Activated CD8-positive, alpha-beta memory T cell treated with anti-CD3 and anti-CD28 coated beads, Interleukin-2, amount 10 ng/mL, durations not matched to agents 7 days and 5 days (primary cell): Measurements from ENCODE around the gene TGOLN2. TPM values are rescaled to one million over a fixed set of nuclear protein-coding genes. Genes with fewer than 3 reads are reported as not detected.
A peak's percentile ranks its signal among the peaks of the same experiment; 100 is the strongest.
"Not testable (repeated sequence)": the region's sequence is repeated elsewhere in the genome, so short reads cannot be mapped to it uniquely, and the experiment has no call there.

Source experiments
- ATAC-seq: fragments of 150-1000 bp; cut with Tn5 transposase; one replicate; pipeline ENCODE4 v1.10.0; 2021; ENCODE audit warnings: moderate library complexity
- CTCF ChIA-PET: fragments of 350-600 bp; sonication (Branson Sonifier 250); formaldehyde crosslinking; loops from one replicate; lab custom pipeline; 2021; ENCODE audit warnings: antibody characterized with exemption; lab: Charles Lee
- DNase-seq: peaks from one replicate; pipeline ENCODE4 v3.0.0-alpha.2; 2020
- H3K27ac Mint-ChIP-seq: one replicate; pipeline ENCODE4 v1.8.0; 2021; ENCODE audit warnings: mild to moderate bottlenecking, mixed read lengths
- H3K27me3 Mint-ChIP-seq: one replicate; pipeline ENCODE4 v1.8.0; 2021; ENCODE audit warnings: mixed read lengths
- H3K36me3 Mint-ChIP-seq: one replicate; pipeline ENCODE4 v1.8.0; 2021; ENCODE audit warnings: mild to moderate bottlenecking, mixed read lengths
- H3K4me1 Mint-ChIP-seq: one replicate; pipeline ENCODE4 v1.8.0; 2021; ENCODE audit warnings: mixed read lengths
- H3K4me3 Mint-ChIP-seq: one replicate; pipeline ENCODE4 v1.8.0; 2021; ENCODE audit warnings: mild to moderate bottlenecking, moderate library complexity, mixed read lengths
- H3K9me3 Mint-ChIP-seq: one replicate; pipeline ENCODE4 v1.8.0; 2022; ENCODE audit warnings: low read depth, mixed read lengths
- total RNA-seq, 2 experiments: library from RNA; stranded (reverse); gene quantifications; one replicate each; pipeline ENCODE4 v1.2.3, GENCODE V29; 2021

The TGOLN2 gene
- total RNA-seq, 2 experiments from 2014 or later, result 109 to 116 TPM

- CTCF ChIA-PET, result interaction anchor here (0.7 to 2.7 kb wide), 6 partner anchors 9 to 198 kb away, joined by 3 to 11 read pairs (median 3); partner anchors contain the start of gene TGOLN2
- peak; percentile 99 for ATAC-seq
- Mint-ChIP-seq H3K36me3 (peaks cover 33% of the 10 kb centered on the region), H3K9me3 (no peaks in the 10 kb centered on the region), H3K4me3 (peak within 1 kb of the TSS; percentile 97), H3K27me3 (no peaks in the 10 kb centered on the region), H3K4me1 (peaks cover 44% of the 10 kb centered on the region), H3K27ac (peak within 1 kb of the TSS; percentile 93)
- peak; percentile 99 for DNase-seq
These were observed 26.7 kb upstream of the TGOLN2 start, which contains the start of the genes ELMOD3 and RETSAT for GRCh38 chr2:85354286-85355072. TSS of gene ELMOD3 (plus strand) at chr2:85354769. CDS start at chr2:85357199, 2,430 bp downstream. TSS of gene RETSAT (minus strand) at chr2:85354528. CDS start at chr2:85354507, 21 bp downstream.

- peak; percentile 11 for ATAC-seq
- H3K9me3 Mint-ChIP-seq, result no peaks in the 10 kb centered on the region
- CTCF ChIA-PET, result interaction anchor here (1.1 to 2.7 kb wide), 6 partner anchors 8 to 198 kb away, joined by 3 to 11 read pairs (median 4); partner anchors contain the start of gene TGOLN2
- no peaks in the 10 kb centered on the region for H3K27me3 Mint-ChIP-seq
- peak overlapping the region; percentile 93 for H3K27ac Mint-ChIP-seq
- H3K4me1 Mint-ChIP-seq, result peaks cover 42% of the 10 kb centered on the region
- H3K36me3 Mint-ChIP-seq, result peaks cover 36% of the 10 kb centered on the region
- DNase-seq, result peak; percentile 45
- peak overlapping the region; percentile 97 for H3K4me3 Mint-ChIP-seq
These were observed 26.1 kb upstream of the TGOLN2 start for GRCh38 chr2:85353876-85354285.

GRCh38 chr2:85347599-85347998 lies 19.8 kb upstream of the TGOLN2 start:
- no peaks in the 10 kb centered on the region for H3K9me3 Mint-ChIP-seq
- no peak for ATAC-seq
- no peak overlapping the region for H3K4me3 Mint-ChIP-seq
- CTCF ChIA-PET, result interaction anchor here (1.4 kb wide), 1 partner anchor 14 kb away, joined by 3 read pairs; no protein-coding TSS in a partner anchor
- no peaks in the 10 kb centered on the region for H3K27me3 Mint-ChIP-seq
- peaks cover 5% of the 10 kb centered on the region for H3K4me1 Mint-ChIP-seq
- DNase-seq, result no peak
- H3K36me3 Mint-ChIP-seq, result peaks cover 25% of the 10 kb centered on the region
- H3K27ac Mint-ChIP-seq, result no peak overlapping the region

GRCh38 chr2:85344356-85344954 lies 16.7 kb upstream of the TGOLN2 start:
- Mint-ChIP-seq H3K4me3 (no peak overlapping the region), H3K36me3 (peaks cover 13% of the 10 kb centered on the region), H3K27me3 (no peaks in the 10 kb centered on the region), H3K4me1 (no peaks in the 10 kb centered on the region), H3K9me3 (no peaks in the 10 kb centered on the region), H3K27ac (no peak overlapping the region)
- CTCF ChIA-PET, result no interaction called here
- no peak for DNase-seq
- ATAC-seq, result no peak

- H3K27ac Mint-ChIP-seq, H3K27me3 Mint-ChIP-seq, H3K4me3 Mint-ChIP-seq, DNase-seq, CTCF ChIA-PET, H3K9me3 Mint-ChIP-seq, H3K36me3 Mint-ChIP-seq, H3K4me1 Mint-ChIP-seq: not testable (repeated sequence)
- peak; percentile 25 for ATAC-seq
These were observed 15.6 kb upstream of the TGOLN2 start for GRCh38 chr2:85343207-85343895.

GRCh38 chr2:85342156-85342555 lies 14.4 kb upstream of the TGOLN2 start:
- Mint-ChIP-seq H3K27ac (no peak overlapping the region), H3K36me3 (peaks cover 4% of the 10 kb centered on the region), H3K4me3 (no peak overlapping the region), H3K9me3 (no peaks in the 10 kb centered on the region), H3K4me1 (no peaks in the 10 kb centered on the region), H3K27me3 (peaks cover 10% of the 10 kb centered on the region)
- ATAC-seq (no peak), DNase-seq (no peak)
- CTCF ChIA-PET, result no interaction called here

GRCh38 chr2:85341269-85342029 lies 13.7 kb upstream of the TGOLN2 start:
- Mint-ChIP-seq H3K4me3 (no peak overlapping the region), H3K27ac (no peak overlapping the region), H3K4me1 (no peaks in the 10 kb centered on the region), H3K36me3 (peaks cover 4% of the 10 kb centered on the region), H3K9me3 (no peaks in the 10 kb centered on the region), H3K27me3 (peaks cover 11% of the 10 kb centered on the region)
- no peak for ATAC-seq
- no peak for DNase-seq
- CTCF ChIA-PET, result no interaction called here

GRCh38 chr2:85340034-85340892 lies 12.5 kb upstream of the TGOLN2 start:
- Mint-ChIP-seq H3K4me3 (no peak overlapping the region), H3K9me3 (no peaks in the 10 kb centered on the region), H3K4me1 (no peaks in the 10 kb centered on the region), H3K27me3 (peaks cover 11% of the 10 kb centered on the region), H3K36me3 (peaks cover 4% of the 10 kb centered on the region), H3K27ac (no peak overlapping the region)
- CTCF ChIA-PET, result interaction anchor here (0.8 to 2.9 kb wide), 4 partner anchors 9 to 55 kb away, joined by 3 to 6 read pairs (median 4); no protein-coding TSS in a partner anchor
- ATAC-seq (no peak), DNase-seq (no peak)

- DNase-seq (no peak), ATAC-seq (no peak)
- CTCF ChIA-PET, result interaction anchor here (1.0 kb wide), 1 partner anchor 16 kb away, joined by 3 read pairs; no protein-coding TSS in a partner anchor
- peaks cover 11% of the 10 kb centered on the region for H3K27me3 Mint-ChIP-seq
- no peak overlapping the region for H3K4me3 Mint-ChIP-seq
- H3K4me1 Mint-ChIP-seq, result peaks cover 15% of the 10 kb centered on the region
- no peaks in the 10 kb centered on the region for H3K9me3 Mint-ChIP-seq
- no peaks in the 10 kb centered on the region for H3K36me3 Mint-ChIP-seq
- H3K27ac Mint-ChIP-seq, result no peak overlapping the region
These were observed 7.1 kb upstream of the TGOLN2 start for GRCh38 chr2:85334928-85335327.

GRCh38 chr2:85333877-85334276 lies 6.1 kb upstream of the TGOLN2 start:
- DNase-seq, H3K27ac Mint-ChIP-seq, ATAC-seq, H3K9me3 Mint-ChIP-seq, CTCF ChIA-PET, H3K36me3 Mint-ChIP-seq, H3K4me3 Mint-ChIP-seq: not testable (repeated sequence)
- Mint-ChIP-seq H3K4me1 (peaks cover 22% of the 10 kb centered on the region), H3K27me3 (peaks cover 11% of the 10 kb centered on the region)

- Mint-ChIP-seq H3K4me3 (peak overlapping the region; percentile 32), H3K27ac (peak overlapping the region; percentile 68), H3K36me3 (peaks cover 18% of the 10 kb centered on the region), H3K4me1 (peaks cover 24% of the 10 kb centered on the region), H3K27me3 (no peaks in the 10 kb centered on the region), H3K9me3 (no peaks in the 10 kb centered on the region)
- CTCF ChIA-PET, result interaction anchor here (1.0 kb wide), 2 partner anchors 9 to 62 kb away, joined by 3 read pairs; no protein-coding TSS in a partner anchor
- no peak for ATAC-seq
- DNase-seq, result peak; percentile 61
These were observed 3.2 kb upstream of the TGOLN2 start for GRCh38 chr2:85330839-85331636.
